HFF-Myc (cell line): ENCODE measurements around the gene ADTRP.

Experiments
- DNase-seq: peaks from one replicate; pipeline ENCODE4 v3.0.0-alpha.2; 2011; ENCODE audit warnings: low read depth; ENCODE audit errors: extremely low read depth
- H3K4me3 ChIP-seq: replicated peaks from 2 replicates; pipeline ENCODE4 v1.5.1; 2011; ENCODE audit warnings: low read depth, mild to moderate bottlenecking, control low read depth, low read length
- TF ChIP-seq, protein P1 (sequence below): IDR thresholded peaks from 2 replicates; pipeline ENCODE4 v1.5.1; 2012; ENCODE audit warnings: mild to moderate bottlenecking, low read depth, low read length, control low read depth; ENCODE audit errors: missing control alignments

ADTRP gene

DNA sequence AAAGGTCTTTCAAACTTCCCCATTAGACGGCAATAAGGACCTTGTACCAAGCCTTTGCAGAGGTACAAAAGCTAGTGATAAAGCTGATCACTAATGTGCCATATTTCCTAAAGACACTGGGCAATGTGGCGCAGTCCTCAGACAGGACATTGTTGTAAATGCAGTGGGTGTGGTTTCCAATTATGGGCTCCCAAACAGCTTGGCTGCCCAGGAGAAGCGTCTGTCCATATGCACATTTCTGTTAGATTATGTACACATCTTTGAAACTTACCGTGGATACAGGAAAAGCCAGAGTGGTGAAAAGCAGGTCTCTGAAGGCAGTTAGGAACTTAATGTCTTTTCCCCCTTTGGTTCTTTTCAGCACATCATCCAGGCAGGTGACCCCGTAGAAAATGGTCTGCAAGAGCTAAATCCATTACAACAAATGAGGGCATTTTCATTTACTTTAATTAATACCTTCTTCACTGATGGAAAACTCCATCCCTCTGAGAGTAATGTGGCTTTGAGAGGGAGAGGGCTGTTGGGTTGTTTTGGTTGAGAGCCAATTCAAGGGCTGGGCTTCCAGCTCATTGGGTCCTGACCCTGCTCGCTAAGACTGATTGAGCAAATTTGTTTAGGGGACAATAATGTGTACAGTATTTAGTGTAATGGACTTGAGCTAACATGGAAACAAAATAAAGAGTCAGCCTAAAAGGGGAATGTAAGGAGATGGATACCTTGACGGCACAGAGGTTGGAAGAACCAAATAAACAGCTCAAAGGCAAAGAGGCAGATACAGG is 10.4 kb downstream of the ADTRP start:
- TF ChIP-seq, protein P1, sequence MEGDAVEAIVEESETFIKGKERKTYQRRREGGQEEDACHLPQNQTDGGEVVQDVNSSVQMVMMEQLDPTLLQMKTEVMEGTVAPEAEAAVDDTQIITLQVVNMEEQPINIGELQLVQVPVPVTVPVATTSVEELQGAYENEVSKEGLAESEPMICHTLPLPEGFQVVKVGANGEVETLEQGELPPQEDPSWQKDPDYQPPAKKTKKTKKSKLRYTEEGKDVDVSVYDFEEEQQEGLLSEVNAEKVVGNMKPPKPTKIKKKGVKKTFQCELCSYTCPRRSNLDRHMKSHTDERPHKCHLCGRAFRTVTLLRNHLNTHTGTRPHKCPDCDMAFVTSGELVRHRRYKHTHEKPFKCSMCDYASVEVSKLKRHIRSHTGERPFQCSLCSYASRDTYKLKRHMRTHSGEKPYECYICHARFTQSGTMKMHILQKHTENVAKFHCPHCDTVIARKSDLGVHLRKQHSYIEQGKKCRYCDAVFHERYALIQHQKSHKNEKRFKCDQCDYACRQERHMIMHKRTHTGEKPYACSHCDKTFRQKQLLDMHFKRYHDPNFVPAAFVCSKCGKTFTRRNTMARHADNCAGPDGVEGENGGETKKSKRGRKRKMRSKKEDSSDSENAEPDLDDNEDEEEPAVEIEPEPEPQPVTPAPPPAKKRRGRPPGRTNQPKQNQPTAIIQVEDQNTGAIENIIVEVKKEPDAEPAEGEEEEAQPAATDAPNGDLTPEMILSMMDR: no peak
- DNase-seq: no peak
- no peak overlapping the region for H3K4me3 ChIP-seq

DNA sequence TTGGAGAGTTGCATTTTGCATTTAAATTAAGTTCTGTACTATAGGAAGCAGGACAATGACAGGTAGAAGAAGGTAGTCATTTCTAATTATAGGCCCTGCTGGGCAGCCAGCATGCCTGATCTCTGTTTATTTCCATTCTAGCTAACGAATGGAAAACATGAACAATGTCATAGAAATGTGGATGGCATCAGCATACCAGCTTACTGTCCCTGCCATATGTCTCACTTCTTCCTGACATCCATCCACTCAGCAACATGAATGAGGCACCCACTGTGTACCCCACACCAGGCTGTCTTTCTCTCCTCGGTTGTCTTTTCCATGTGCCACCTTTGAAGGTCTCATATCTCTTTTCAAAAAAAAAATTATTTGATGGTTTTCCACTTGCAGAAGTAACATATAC is 11.1 kb downstream of the ADTRP start:
- TF ChIP-seq, protein P1: no peak
- DNase-seq: no peak
- H3K4me3 ChIP-seq: no peak overlapping the region

DNA sequence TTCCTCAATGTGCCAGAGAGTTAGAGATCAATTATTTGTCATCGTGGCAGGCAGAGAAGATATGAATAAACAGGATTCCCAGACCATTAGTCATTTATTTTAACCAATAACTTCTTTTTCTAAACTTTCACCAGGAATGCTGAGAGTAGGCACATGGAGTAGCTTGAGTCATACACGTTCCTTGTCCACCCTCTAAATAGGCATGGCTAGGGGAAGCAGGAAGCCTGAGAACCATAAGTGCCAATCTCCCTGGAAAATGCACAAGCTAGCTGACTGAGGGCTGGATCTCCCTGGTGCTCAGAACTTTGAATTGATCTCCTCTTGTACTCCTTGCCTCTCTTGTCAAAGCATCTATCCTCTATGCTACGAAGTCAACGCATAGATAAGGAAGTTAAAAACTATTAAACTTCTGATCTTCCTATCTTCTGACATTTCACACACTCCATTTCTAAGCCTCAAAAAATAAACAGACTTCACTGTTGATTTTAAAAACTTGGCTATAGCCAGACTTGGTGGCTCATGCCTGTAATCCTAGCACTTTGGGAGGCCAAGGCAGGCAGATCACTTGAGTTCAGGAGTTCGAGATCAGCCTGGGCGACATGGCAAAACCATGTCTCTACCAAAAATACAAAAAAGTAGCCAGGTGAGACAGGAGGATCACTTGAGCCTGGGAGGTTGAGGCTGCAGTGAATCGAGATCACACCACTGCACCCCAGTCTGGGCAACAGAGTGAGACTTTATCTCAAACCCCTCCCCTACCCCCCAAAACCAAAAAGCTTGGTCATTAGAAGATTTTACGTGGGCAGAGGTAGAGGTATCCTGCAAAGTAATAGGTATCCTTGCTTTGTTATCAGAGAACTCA is 11.8 kb downstream of the ADTRP start:
- peak; percentile 81 for DNase-seq
- TF ChIP-seq, protein P1: no peak
- no peak overlapping the region for H3K4me3 ChIP-seq

DNA sequence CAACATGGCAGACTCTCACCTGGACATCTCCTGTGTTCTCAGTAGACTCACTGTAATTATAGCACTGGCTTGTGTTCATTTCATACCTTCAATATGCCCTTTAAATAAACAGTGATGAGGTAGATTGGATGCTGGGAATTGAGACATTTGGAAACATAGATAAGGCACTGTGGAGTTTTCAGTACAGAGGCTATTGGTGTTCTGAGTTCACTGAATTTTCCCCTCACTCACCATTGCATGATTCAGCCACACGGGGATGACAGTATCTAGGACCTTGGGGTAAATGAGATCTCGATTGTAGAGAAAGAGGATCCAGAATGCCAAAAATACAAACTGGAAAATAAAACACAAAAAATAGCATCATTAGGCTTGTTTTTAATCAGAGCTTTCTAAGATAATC is 12.6 kb downstream of the ADTRP start:
- H3K4me3 ChIP-seq: no peak overlapping the region
- TF ChIP-seq, protein P1: no peak
- DNase-seq: no peak

DNA sequence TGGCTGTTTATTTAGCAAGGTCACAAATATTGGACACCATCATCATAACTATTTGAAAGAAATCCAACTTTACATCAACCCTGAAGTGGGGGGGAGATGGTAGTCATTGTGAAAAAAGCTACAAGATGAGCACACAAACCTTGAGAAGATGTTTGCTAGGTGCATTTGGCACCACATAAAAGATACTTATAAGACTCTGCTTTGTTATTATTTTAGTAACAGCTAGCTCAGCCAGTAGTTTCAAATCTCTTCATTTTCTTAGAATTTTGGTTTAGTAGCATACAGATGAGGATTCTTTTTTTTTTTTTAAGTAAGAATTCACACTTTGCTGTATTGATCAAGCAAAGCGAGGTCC is 14.4 kb downstream of the ADTRP start:
- TF ChIP-seq, protein P1: no peak
- DNase-seq: no peak
- no peak overlapping the region for H3K4me3 ChIP-seq

DNA sequence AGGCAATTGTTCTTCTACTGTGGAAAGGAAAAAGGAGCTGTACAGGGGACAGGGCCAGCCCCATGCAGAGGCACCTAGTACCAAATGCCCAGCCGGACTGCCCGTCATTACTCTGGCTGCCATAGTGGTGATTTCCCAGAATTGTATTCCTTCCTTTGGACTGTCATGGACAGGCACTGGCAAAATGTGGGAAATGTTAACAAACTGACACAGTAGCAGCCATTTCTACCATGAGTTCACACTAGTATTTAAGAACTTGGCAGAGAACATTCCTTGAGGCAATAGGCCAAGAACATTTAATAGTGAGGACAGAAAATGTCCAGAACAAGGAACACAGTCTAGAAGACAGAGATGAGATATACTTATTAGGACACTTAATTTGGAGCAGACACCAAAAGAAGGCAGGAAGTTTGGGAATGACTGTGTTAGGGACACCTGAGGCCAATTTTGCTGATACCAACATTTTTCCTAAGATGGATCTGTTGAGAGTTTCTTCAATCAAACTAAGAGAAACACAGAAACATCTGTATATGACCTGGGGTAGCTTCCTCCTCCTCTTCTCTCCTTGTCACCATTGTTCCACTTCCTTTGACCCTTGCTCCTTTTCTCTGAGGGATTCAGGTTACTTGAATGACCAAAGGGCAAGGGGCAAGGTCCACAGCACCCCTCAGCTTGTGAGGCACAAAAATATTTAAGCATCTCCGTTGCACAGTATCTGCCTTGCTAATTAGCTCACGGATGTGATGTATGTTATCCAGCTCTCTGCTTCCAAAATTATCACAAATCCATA is 14.9 kb downstream of the ADTRP start:
- DNase-seq: no peak
- TF ChIP-seq, protein P1: no peak
- H3K4me3 ChIP-seq: no peak overlapping the region
